Heart left ventricle (tissue), 16 donors: Measurements from ENCODE around the gene HTD2. TPM values are rescaled to one million over a fixed set of nuclear protein-coding genes. Genes with fewer than 3 reads are reported as not detected.
"Not testable (repeated sequence)": the region's sequence is repeated elsewhere in the genome, so short reads cannot be mapped to it uniquely, and the experiment has no call there.

ENCODE experiments used
- ATAC-seq, 4 donors: fragments of 200-7000 bp; cut with Tn5 transposase; one replicate each; pipeline ENCODE4 v1.9.1; 2020 to 2022; ENCODE audit warnings: moderate library complexity in 4 of 4, mild to moderate bottlenecking in 3 of 4, moderate number of reproducible peaks in 1 of 4
- DNase-seq, 5 donors: peaks; one replicate each; pipeline ENCODE4 v3.0.0-alpha.2; 2020
- H3K27ac ChIP-seq, 12 donors: fragments of 200-600 bp; sonication (generic) in 4 of 12; one replicate each; pipeline versions ENCODE4 v1.5.0 to v1.8.0; 2016 to 2022; ENCODE audit warnings: mild to moderate bottlenecking in 2 of 12
- H3K27me3 ChIP-seq, 9 donors: fragments of 200-600 bp; sonication (generic) in 2 of 9; one replicate each; pipeline versions ENCODE4 v1.5.1 to v1.8.0; 2016 to 2022; ENCODE audit warnings: mild to moderate bottlenecking in 3 of 9
- H3K36me3 ChIP-seq, 9 donors: fragments of 200-600 bp; sonication (generic) in 2 of 9; one replicate each; pipeline versions ENCODE4 v1.5.0 to v1.8.0; 2018 to 2022; ENCODE audit warnings: mild to moderate bottlenecking in 2 of 9
- H3K4me1 ChIP-seq, 12 donors: fragments of 200-600 bp; sonication (generic) in 4 of 12; one replicate each; pipeline versions ENCODE4 v1.5.0 to v1.8.0; 2016 to 2022; ENCODE audit warnings: mild to moderate bottlenecking in 3 of 12
- H3K4me3 ChIP-seq, 12 donors: fragments of 200-600 bp; sonication (generic) in 4 of 12; one replicate each; pipeline versions ENCODE4 v1.5.0 to v1.8.0; 2017 to 2022; ENCODE audit warnings: mild to moderate bottlenecking in 9 of 12, moderate library complexity in 4 of 12
- H3K9me3 ChIP-seq, 12 donors: fragments of 200-600 bp; sonication (generic) in 4 of 12; one replicate each; pipeline versions ENCODE4 v1.5.0 to v1.8.0; 2016 to 2022; ENCODE audit warnings: mild to moderate bottlenecking in 1 of 12
- CTCF ChIP-seq, 12 donors: fragments of 200-600 bp; sonication (generic) in 4 of 12; IDR thresholded peaks; one replicate each; pipeline versions ENCODE4 v1.5.0 to v1.8.0; 2018 to 2022; ENCODE audit warnings: antibody characterized with exemption in 12 of 12, mild to moderate bottlenecking in 5 of 12
- POLR2A ChIP-seq, 2 donors: fragments of 450-650 bp; IDR thresholded peaks; one replicate each; pipeline ENCODE4 v1.6.1; 2017; ENCODE audit warnings: antibody characterized with exemption in 2 of 2, mild to moderate bottlenecking in 2 of 2, moderate library complexity in 2 of 2
- WGBS, 4 donors: extraction: QIAGEN DNeasy Blood & Tissue Kit in 2 of 4; methylation state at CpG; one replicate each; pipeline versions ENCODE4 v1.1.5 to v1.1.7; 2013 to 2018; 5-methylcytosine and 5-hydroxymethylcytosine counted together
- intact Hi-C, 10 donors: fragments of 100-400 bp; cut with DNase I; formaldehyde crosslinking; loops; one replicate each; pipeline versions ENCODE4 v1.11.1 to v1.14.2; 2022
- polyA plus RNA-seq, 2 donors: library from polyadenylated mRNA; stranded (reverse); fragments of 200-250 nt; gene quantifications; one replicate each; pipeline ENCODE4 v1.2.3, GENCODE V29; 2013
- total RNA-seq, 9 donors: library from RNA; depleted of rRNA in 2 of 9; stranded (reverse); fragments of >200 nt in 2 of 9; fragmentation: NEBNext Ultra II Directional in 3 of 9; extraction: Animal tissue kit (Norgen Biotek cat#: 25700) in 3 of 9; gene quantifications; one replicate each; pipeline versions ENCODE4 v1.1.0 to v1.2.4, GENCODE V29; 2016 to 2023
- donor health status: ischemic (EF 13 %, LVEDD 7.1; RV severe dilation, severe dysfunction).
- donor health status: healthy with polysubstance abuse.
- donor health status: DM: no; HTN: yes; CAD: no.
- donor health status: DM: no; HTN: no; CAD: no.
- donor health status: ischemic (EF 25% LVEDD 6.9; RV normal size, moderate dysfunction).
- donor health status: ischemic (EF 25% LVEDD 5.7; RV mildly dilated, moderate dysfunction).
- donor health status: healthy.
- donor health status: DM: yes; HTN: yes; CAD: no.
- donor health status: ischemic (EF 35%, LVEDD 5.7; RV mildly dilated, moderate dysfunction).
- donor health status: nonischemic (EF 11% LVEDD 7.7; RV severe dilation, severe dysfunction).
- donor health status: DM: yes; HTN: yes; CAD: no.
- donor health status: PGD.
- donor health status: ischemic (EF 29% LVEDD 5.4; RV normal size, mild dysfunction).
- donor health status: nonischemic (EF 23%, LVEDD 6.1; RV moderate dilation, normal function).

HTD2 gene
- total and polyA plus RNA-seq, 11 donors = 2.7 to 21.6 (median 12.4) TPM

- intact Hi-C loops = no loop called here
- Histone ChIP-seq H3K27me3 (no peaks in the 10 kb centered on the region), H3K4me1 (no peaks in the 10 kb centered on the region), H3K9me3 (no peaks in the 10 kb centered on the region), H3K4me3 (no peak overlapping the region), H3K27ac (no peak overlapping the region), H3K36me3 (peaks cover 0 to 40% (median 23%) of the 10 kb centered on the region in 9 donors)
- ATAC-seq (no peak), DNase-seq (no peak)
- TF ChIP-seq POLR2A (IDR thresholded peaks at IDR 0.05) (no peak), CTCF (IDR thresholded peaks at IDR 0.05) (no peak)
- 89 to 98% (median 93%) methylated on average over 3 of the region's 3 CpGs for WGBS, 4 donors
Measured at GRCh38 chr3:58261954-58262666, 44.2 kb upstream of the HTD2 start.

- 70 to 83% (median 81%) methylated on average over 1 of the region's 1 CpG for WGBS, 4 donors
- no peak for TF ChIP-seq CTCF (IDR thresholded peaks at IDR 0.05)
- TF ChIP-seq POLR2A (IDR thresholded peaks at IDR 0.05) = no peak
- no peak overlapping the region for H3K27ac ChIP-seq
- ATAC-seq = no peak
- H3K4me3 ChIP-seq = no peak overlapping the region
- peaks cover 0 to under 1% (median 0%) of the 10 kb centered on the region in 12 donors for H3K4me1 ChIP-seq
- no peaks in the 10 kb centered on the region for H3K27me3 ChIP-seq
- DNase-seq = no peak
- intact Hi-C loops = no loop called here
- H3K9me3 ChIP-seq = no peaks in the 10 kb centered on the region
- peaks cover 0 to 44% (median 20%) of the 10 kb centered on the region in 9 donors for H3K36me3 ChIP-seq
Measured at GRCh38 chr3:58266577-58266976, 39.7 kb upstream of the HTD2 start.

GRCh38 chr3:58267543-58267942, 38.8 kb upstream of the HTD2 start:
- H3K4me1 ChIP-seq, intact Hi-C loops, H3K9me3 ChIP-seq, H3K4me3 ChIP-seq, H3K27me3 ChIP-seq, H3K27ac ChIP-seq, ATAC-seq, DNase-seq: not testable (repeated sequence)
- 97 to 100% (median 99%) methylated on average over 1 of the region's 1 CpG for WGBS, 4 donors
- H3K36me3 ChIP-seq = peaks cover 0 to 50% (median 20%) of the 10 kb centered on the region in 9 donors

- no peak for TF ChIP-seq POLR2A (IDR thresholded peaks at IDR 0.05)
- TF ChIP-seq CTCF (IDR thresholded peaks at IDR 0.05) = no peak
- Histone ChIP-seq H3K36me3 (peaks cover 0 to 54% (median 30%) of the 10 kb centered on the region in 9 donors), H3K9me3 (no peaks in the 10 kb centered on the region), H3K4me3 (no peak overlapping the region), H3K27me3 (no peaks in the 10 kb centered on the region), H3K4me1 (peaks cover 0 to 27% (median 0%) of the 10 kb centered on the region in 12 donors), H3K27ac (no peak overlapping the region)
- intact Hi-C loops = no loop called here
- 74 to 99% (median 91%) methylated on average over 2 of the region's 2 CpGs for WGBS, 4 donors
- no peak for DNase-seq
- no peak for ATAC-seq
Measured at GRCh38 chr3:58269356-58269755, 37.0 kb upstream of the HTD2 start.

- Histone ChIP-seq H3K4me3 (no peak overlapping the region), H3K27me3 (no peaks in the 10 kb centered on the region), H3K4me1 (peaks cover 0 to 31% (median 0%) of the 10 kb centered on the region in 12 donors), H3K27ac (no peak overlapping the region), H3K9me3 (no peaks in the 10 kb centered on the region), H3K36me3 (peaks cover 0 to 65% (median 38%) of the 10 kb centered on the region in 9 donors)
- intact Hi-C loops = no loop called here
- WGBS, 4 donors = 96 to 100% (median 98%) methylated on average over 2 of the region's 2 CpGs
- DNase-seq (no peak), ATAC-seq (no peak)
- TF ChIP-seq POLR2A (IDR thresholded peaks at IDR 0.05) (no peak), CTCF (IDR thresholded peaks at IDR 0.05) (no peak)
Measured at GRCh38 chr3:58270485-58270884, 35.8 kb upstream of the HTD2 start.
